Ramos (cell line): ENCODE measurements around the gene ANO4.
"Not testable (repeated sequence)": the region's sequence is repeated elsewhere in the genome, so short reads cannot be mapped to it uniquely, and the experiment has no call there.

Experiments used
- in situ Hi-C: fragments of 300-500 bp; cut with MboI; formaldehyde crosslinking; loops from one replicate; pipeline ENCODE4 v1.14.3; 2022; ENCODE audit warnings: low sequenced_read_pairs; ENCODE audit not compliant: unreplicated experiment

ANO4 gene

DNA sequence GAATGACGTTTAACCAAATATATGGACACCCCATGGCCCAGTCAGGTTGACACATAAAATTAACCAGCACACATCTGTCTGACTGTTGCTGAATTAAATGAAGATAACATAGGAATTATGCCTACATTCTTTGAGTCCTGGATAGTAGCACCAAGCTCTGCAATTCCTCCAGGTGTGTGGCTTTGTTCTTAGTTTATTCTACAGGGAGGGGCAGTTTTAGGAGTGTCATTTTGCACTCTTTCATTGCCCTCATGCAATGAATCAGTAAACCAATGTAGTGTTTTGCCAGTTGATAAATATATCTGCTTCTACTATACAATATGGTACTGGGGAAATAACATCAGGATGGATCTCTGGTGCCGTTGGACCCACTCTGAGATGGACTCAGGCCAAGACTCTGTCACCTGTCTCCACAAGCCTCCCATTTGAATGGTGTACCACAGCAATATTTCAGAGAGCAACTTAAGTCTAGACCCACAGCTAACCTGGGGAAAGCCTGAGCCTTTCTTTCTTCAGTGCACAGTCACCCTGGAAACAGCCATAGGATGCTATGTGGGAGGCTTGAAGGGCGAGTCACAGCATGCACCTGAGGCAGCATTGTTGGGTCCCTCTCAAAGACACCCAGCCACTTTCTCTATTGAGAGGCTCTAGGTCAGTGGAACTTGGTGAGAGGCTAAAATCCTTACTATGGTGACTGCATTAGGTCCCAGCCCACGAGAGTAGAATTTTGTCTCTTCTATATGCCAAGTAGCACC is 73.2 kb downstream of the ANO4 start:
- in situ Hi-C loops, result no loop called here

DNA sequence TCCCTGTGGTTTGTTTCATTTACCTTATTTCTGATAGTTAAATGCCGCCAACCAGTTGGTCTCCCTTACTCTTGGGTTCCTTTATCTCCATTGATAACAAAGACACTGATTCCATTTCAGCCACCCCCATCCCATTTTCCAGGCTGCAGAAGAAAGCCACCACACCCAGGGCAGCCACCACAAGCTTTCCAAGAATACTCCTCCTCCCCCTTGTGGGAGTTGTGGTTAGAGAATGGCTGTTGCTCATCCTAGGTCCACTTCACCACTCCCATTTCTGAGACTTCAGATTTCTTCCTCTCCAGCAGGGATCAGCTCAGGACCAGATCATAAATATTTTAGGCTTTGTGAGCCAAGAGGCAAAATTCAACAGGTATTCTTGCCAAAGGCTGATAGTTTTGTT is 73.9 kb downstream of the ANO4 start:
- in situ Hi-C loops, result no loop called here

DNA sequence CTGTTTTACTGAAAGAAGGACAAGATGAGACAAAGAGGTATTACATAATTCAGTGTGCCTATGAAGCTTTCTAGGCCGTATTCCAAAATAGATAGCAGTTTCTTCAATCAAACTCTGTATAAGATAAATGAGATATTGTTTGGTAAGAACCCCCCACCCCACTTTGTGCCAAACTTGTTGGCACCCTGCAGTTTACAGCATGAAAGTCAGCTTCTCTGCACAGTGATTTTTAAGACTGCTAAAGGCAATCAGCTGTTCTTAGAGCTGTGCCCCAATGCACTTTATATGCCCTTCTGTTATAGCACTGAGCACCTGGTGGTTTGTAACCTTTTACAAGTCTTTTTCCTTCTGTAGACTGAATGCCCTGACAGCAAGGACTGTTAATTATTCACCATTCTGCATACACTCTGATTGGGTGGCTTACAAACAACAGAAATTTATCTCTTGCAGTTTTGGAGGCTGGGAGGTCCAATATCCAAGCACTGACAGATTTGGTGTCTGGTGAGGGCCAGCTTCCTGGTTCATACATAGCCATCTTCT is 76.7 kb downstream of the ANO4 start:
- in situ Hi-C loops, result no loop called here

DNA sequence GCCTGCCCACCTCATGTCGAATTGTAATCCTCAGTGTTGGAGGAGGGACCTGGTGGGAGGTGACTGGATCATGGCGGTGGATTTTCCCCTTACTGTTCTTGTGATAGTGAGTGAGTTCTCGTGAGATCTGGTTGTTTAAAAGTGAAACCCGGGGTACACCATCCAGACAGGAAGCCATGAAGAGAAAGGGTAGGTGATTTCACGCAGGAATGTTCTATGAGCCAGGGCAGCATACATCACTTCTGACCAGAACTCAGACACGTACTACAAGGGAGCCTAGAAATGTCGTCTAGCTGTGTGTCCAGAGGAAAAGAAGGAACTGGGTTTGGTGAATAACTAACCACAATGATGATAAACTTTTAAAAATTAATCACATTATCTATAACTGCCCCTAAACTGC is 80.6 kb downstream of the ANO4 start:
- in situ Hi-C loops, result no loop called here

DNA sequence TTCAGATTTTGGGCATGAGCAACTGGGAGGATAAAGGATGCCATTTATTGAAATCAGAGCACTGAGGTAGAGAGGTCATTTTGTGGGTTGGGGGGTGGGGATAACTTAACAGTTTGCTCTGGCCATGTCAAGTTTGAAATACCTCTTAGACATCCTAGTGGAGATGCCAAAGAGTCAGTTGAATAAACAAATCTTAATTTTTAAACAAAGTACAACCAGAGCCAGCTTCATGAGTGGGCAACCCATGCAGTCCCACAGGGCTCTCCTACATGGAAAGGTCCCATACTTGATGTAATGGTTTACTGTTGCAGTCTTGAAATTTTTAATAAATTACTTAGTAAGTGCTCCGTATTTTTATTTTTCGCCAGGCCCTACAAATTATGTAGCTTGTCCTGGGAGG is 81.2 kb downstream of the ANO4 start:
- in situ Hi-C loops, result no loop called here

DNA sequence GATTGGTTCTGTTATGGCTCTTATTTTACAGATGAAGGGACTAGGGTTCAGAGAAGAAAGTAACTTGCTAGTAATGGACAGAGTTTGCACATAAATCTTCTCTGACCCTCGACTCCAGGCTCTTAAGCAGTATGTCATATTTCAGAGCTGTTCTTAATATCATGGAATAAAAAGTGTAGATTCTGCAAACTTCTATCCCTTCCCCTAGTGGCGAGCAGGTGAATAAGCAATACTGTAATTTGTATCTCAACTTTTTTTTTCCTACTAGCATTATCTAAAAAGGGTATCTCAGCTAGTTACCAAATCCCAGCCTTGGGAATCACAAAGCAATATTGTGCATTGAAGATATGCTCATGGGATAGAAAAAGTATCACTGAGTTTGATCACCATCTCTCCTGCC is 83.2 kb downstream of the ANO4 start:
- in situ Hi-C loops, result no loop called here

DNA sequence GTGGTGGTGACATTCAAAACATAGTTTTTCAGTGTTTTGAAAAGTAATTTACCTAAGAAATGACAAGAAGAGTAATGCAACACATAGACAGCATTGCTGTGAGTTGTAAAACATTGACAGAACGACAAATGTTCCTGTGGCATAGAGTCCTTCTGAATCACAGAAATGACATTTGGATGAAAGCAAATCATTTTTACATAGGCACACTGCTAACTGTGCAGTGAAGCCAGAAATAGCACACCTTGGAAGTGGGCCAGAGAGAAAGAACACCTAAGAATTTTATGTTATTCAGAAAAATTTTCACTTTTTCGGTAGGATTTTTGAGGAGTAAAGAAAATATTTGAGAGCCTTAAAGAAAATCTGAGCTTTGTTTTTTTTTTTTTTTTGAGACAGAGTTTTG is 100.6 kb downstream of the ANO4 start:
- in situ Hi-C loops, result no loop called here

DNA sequence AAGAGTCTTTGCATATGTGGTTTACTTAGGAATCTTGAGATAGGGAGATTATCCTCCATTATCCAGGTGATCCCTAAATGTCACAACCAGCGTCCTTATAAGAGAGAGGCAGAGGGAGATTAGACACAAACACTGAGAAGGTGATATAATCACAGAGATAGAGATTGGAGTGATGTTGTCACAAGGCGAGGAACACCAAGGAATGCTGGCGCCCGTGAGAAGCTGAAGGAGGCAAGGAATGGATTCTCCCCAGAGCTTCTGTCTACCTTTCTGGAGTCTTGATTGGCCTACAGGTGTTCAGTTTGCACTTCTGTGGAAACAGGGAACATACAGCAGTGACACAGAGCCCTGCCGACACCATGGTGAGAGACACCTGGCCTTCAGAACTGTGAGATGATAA is 101.6 kb downstream of the ANO4 start:
- in situ Hi-C loops, result no loop called here

DNA sequence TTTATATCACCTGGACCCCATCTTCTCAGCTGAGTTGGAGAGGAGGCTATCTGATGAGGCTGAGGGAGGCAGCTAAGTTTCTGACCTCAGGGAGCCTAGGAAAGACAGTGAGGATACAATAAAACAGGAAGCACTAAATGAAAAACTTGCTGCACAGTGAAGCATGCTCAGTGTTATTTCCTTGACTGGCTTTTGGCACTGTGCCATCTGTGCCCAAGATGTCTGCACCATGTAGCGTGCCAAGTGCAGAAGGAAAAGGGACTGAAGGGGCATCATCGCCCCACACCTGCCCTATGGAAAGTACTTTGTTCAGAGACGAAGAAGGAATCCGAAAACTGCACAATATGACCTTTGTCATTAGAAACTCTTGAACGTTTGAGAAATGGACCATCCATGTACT is 102.7 kb downstream of the ANO4 start:
- in situ Hi-C loops, result no loop called here

DNA sequence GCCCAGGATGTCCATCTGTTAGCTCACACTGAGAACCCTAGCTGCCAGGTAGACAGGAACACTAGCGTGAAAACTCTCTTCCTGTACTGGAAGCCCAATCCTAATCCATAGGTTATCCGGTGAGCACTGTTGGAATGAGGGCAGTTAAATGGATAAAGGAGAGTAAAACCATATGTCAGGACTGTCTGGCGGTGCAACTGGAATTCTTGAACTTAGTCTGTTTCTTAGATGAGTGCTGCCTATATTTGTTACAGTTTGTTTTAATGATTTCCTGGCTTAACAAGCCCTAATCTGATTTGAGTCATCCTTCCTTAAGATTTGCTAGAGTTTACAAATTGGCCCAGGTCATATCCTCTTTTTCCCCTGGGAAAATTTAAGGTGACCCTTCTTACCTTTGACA is 104.7 kb downstream of the ANO4 start:
- in situ Hi-C loops, result no loop called here

DNA sequence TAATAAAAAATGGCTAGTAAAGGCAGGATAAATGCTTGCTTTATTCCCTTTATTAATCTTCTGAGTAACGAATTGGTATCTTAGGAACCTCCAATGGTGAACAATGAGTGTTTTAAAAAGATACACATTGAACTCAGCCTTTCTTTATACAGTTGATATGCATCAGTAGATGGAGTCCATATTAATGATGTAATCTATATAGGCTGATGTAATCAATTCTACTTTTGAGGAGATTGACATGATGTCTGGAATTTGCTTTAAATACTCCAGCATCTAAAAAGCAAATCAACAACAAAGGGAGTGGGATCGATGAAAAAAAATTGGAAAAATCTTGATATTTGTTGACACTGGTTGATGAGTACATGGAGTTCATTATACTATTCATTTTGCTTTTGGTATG is 106.2 kb downstream of the ANO4 start:
- in situ Hi-C loops, result no loop called here

DNA sequence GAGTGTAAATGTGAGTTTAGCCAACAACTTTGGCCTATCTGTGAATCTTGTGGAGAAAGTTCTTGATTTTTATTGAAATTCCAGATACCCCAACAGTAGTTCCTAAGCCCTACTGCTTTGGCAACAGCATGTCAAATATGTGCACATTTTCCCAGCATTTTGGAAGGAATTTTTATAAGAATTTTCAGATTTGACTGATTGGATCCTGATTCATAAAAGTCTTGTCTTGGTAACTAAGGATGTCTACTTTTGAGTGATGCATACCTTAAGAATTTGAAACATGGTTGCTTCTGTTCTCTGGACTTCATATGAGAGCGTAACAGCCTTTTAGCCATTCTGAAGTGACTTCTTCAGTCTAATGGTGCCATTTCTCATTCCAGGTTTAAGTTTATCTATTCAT is 106.7 kb downstream of the ANO4 start:
- in situ Hi-C loops, result no loop called here

DNA sequence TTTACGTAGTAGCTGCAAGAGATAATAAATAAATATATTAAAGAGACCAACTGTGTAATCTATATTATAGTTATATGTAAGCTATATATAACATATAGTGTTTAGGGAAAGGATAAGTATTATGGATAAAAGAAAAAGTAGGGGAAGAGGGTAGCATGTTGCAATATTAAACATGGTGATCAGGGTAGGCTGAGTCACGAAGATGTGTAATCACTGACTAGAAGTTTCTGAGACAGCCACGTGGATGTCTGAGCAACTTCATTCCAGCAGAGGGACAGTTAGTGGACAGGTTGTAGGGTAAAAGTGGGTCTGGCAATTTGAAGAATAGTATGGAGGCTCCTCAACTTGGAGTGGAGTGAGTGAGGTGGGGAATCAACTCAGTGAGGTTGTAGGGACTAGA is 109.7 kb downstream of the ANO4 start:
- in situ Hi-C loops, result no loop called here

DNA sequence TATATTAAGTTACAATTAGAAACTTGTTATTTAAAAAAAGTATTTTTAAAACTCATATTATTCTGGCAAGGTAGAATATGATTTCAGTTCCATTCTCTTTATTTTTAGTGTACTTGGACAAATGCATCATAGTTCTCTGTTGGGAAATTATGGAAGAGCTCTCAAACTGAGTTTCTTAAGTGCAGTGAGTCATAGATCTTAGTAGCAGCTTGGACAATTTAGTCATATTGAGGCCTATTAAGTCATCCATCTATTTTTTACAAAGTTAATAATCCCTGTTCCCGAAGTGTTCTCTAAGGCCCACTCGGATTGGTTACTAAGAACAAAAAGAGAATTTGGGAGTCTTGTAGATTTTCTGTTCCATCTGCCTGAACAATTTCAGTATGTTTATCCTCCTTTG is 113.9 kb downstream of the ANO4 start:
- in situ Hi-C loops, result no loop called here

DNA sequence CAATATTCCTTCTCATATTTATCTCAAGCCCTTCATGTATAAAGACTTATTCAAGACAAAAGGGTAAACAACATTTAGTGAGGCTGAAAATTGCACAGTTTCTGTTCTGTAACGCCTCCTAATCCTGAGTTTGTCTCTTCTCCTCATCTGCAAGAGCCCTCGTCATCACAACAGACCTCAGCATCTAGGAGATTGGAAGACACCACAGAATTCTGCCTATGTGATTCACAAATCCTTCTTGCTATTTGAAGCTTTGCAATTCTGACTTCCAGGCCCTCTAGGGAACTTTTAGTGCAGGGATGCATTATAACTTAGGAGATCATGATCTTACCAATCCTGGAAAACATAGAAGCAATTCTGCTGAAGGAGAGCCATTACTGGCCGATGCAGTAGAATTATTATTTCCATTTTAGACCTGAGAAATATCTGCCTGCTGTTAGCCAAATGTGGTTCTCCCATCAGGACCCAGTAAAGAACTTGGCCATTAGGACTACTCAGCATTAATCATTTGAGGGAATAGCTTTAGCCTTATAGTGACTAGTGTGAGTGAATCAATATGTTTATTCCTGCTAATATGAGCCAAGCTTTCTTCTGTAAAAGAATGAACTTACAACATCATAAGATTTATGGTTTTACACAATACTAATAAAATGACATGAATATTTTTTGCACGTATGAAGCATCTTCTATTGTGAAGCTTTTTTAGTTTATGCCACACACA is 119.5 kb downstream of the ANO4 start:
- in situ Hi-C loops, result no loop called here

DNA sequence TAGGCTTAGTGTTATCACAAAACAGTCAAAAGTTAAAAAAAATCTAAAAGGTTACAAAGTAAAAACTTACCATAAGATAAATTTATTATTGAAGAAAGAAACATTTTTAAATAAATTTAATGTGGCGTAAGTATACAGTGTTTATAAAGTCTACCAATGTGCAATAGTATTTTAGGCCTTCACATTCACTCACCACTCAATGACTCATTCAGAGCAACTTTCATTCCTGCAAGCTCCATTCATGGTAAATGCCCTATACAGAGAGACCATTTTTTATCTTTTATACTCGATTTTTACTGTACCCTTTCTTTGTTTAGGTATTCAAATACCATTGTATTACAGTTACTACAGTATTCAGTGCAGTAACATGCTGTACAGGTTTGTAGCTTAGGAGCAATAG is 124.5 kb downstream of the ANO4 start:
- in situ Hi-C loops, result no loop called here

DNA sequence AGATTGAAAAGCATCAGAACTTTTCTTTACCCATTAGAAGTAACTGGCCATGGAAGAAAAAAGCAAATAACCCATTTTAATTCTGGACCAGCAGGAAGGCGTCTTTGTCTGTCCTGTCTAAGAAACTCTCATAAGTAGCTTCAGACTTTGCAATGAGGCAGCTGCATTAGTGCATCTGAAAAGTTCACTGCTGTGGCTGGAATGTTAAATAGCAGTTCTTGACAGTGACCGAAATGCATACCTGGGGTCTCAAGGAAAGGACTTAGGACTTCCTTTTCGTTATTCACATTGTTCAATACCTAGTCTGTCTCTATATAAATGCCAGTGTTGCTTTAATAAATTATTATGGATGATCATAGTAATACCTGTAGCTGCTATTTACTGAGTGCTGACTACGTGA is 125.9 kb downstream of the ANO4 start:
- in situ Hi-C loops, result no loop called here

DNA sequence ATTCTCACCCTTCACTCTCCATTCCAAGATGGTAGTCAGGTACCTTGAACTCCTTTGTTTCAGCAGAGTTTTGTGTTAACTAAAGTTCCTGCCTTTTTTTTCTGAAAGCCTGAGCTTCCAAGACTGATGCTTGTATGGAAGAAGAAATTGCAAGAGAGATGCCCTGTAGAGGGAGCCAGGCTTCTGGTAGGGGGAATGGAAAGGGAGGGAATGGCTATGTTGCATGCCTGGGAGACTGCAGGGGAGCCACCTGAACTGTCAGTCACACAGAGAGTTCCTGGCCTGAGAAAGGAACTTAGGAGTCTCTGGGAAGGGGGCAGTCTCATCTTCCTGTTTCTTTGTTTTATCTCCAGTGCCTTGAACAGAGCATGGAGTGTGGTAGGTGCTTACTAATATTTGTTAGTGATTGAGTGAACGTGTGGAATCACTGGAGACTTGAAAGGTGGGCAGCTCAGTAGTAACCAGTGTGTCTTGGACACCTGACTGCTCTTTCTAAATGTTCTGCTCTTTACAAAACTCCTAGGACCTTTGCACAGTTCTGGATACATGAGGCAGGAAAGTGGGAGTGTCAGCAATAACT is 132.2 kb downstream of the ANO4 start:
- in situ Hi-C loops, result no loop called here

DNA sequence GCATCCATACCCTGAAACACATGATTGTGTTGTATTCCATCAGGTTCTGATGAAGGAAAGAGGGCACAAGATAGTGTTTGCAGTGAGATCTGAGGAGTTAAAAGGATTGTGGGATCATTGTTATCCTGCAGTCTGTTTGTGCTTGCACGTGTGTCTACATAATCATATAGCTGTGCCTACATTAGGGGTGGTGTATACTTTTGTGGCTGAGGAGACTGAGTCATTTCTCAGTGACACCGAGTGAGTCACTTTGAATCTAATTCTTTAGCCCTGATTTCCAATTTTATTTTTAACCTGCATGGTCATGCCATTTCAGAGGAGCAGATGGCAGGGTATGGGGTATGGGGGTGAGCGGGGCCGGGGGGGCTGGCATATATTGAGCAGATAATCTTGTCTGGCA is 133.2 kb downstream of the ANO4 start:
- in situ Hi-C loops, result no loop called here

DNA sequence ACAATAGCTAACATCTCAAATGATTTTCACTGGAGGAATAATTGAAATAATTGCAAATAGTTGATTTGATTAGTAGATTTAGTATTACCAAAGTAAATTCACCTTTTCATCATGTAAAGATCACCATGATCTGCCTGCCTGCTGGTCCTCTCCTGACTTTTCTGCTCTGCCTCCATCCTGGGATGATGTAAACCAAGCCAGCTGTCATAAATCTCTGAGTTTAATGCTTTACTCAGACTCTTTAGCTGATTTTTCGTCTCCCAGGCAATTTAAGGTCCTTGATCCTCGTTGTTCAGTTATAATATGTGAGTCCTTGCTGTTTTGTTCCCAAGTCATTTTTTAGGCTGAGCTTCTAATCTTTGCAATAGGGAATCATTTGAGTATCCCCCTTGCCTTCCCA is 138.0 kb downstream of the ANO4 start:
- in situ Hi-C loops, result no loop called here

DNA sequence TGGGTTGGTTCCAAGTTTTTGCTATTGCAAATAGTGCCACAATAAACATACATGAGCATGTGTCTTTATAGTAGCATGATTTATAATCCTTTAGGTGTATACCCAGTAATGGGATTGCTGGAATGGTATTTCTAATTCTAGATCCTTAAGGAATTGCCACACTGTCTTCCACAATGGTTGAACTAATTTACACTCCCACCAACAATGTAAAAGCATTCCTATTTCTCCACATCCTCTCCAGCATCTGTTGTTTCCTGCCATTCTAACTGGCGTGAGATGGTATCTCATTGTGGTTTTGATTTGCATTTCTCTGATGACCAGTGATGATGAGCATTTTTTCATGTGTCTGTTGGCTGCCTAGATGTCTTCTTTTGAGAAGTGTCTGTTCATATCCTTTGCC is 139.0 kb downstream of the ANO4 start:
- in situ Hi-C loops, result not testable (repeated sequence)
